ENCODE data around the gene SMARCA2. TPM values are rescaled to one million over a fixed set of nuclear protein-coding genes. Genes with fewer than 3 reads are reported as not detected.

The SMARCA2 gene
- total and polyA plus RNA-seq, 9 of the 15 experiments (the other 6 are each of a cell fraction or from before 2014, with no cell fraction given) = 8.0 to 34.8 (median 25.5) TPM

DNA sequence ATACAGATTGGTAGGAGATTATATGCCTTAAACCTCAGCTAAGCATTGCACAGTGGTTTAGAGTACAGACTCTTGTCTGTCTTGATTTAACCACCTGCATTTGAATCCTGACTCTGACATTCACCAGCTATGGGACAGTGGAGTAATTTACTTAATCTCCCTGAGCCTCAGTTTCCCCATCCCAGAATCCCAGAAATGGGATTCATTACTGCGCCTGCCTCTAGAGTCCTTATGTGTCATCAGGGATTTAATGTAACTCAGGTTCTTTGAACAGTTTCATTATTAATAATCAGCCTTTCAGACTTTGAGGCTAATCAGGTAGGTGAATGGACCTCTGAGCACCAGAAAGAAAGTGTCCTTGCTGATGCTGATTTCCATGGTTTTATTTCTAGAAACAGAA is 149.1 kb downstream of the SMARCA2 start:
- no TSS peak for BruUV-seq (replicated peaks)
- CTCF ChIA-PET (ENCODE audit: low intra/inter-chr PET ratio) = no interaction called here
- Histone ChIP-seq H3K4me1 (replicated peaks in 1 of 2; ENCODE audit: control insufficient read depth in 2 of 2, insufficient read depth in 2 of 2, low read length in 2 of 2) (no peaks in the 10 kb centered on the region), H3K27me3 (ENCODE audit: control insufficient read depth in 2 of 2, insufficient read depth in 2 of 2, low read length in 2 of 2) (no peaks in the 10 kb centered on the region), H3K9ac (ENCODE audit: insufficient read depth in 1 of 2, low read depth in 2 of 2, low read length in 2 of 2) (no peak overlapping the region), H3K79me2 (ENCODE audit: control insufficient read depth, insufficient read depth, low read length) (no peaks in the 10 kb centered on the region; the same call in 2 of the 3 replicates), H4K20me1 (replicated peaks; ENCODE audit: control insufficient read depth, insufficient read depth, low read length) (no peaks in the 10 kb centered on the region), H2AFZ (ENCODE audit: low read depth, low read length) (no peak overlapping the region), H3K9me1 (ENCODE audit: control insufficient read depth, insufficient read depth, low read length) (no peaks in the 10 kb centered on the region), H3K36me3 (ENCODE audit: control insufficient read depth, insufficient read depth, low read length) (peaks cover 31% of the 10 kb centered on the region; the same call in 2 of the 3 replicates), H3K9me3 (replicated peaks; ENCODE audit: control insufficient read depth, insufficient read depth, low read depth, low read length) (no peaks in the 10 kb centered on the region), H3K4me3 (no peak overlapping the region), H3K27ac (ENCODE audit: extremely low read depth, low read depth, low read length) (no peak overlapping the region), H3K4me2 (ENCODE audit: insufficient read depth, low read length) (no peak overlapping the region)
- TF ChIP-seq TCF3 (CRISPR knock-in tag; IDR thresholded peaks at IDR 0.05) (no peak), ARID1B (IDR thresholded peaks at IDR 0.05) (no peak), ZNF311 (CRISPR knock-in tag; IDR thresholded peaks at IDR 0.05) (no peak), HNRNPL (IDR thresholded peaks at IDR 0.05; ENCODE audit: low read depth, low read length) (no peak), POLR2G (IDR thresholded peaks at IDR 0.05; ENCODE audit: low read depth, low read length) (no peak), ZKSCAN3 (CRISPR knock-in tag; IDR thresholded peaks at IDR 0.05) (no peak), ZNF121 (CRISPR knock-in tag; conservative IDR thresholded peaks at IDR 0.05) (no peak), ZBTB1 (CRISPR knock-in tag; IDR thresholded peaks at IDR 0.05; ENCODE audit: borderline replicate concordance, low read depth) (no peak), KDM4B (IDR thresholded peaks at IDR 0.05; ENCODE audit: borderline replicate concordance in 2 of 2, low read depth in 1 of 2) (no peak), TAL1 (IDR thresholded peaks at IDR 0.05) (no peak), ZNF398 (CRISPR knock-in tag; IDR thresholded peaks at IDR 0.05) (no peak)
- ATAC-seq (no peak), FAIRE-seq (no peak), DNase-seq (ENCODE audit: extremely low read depth in 1 of 4, low spot score in 3 of 4) (no peak)
- in situ Hi-C loops (cut with MboI) = no loop called here
- 100% methylated on average over 1 of the region's 1 CpG for WGBS (ENCODE audit: insufficient coverage, low coverage, missing lambda C conversion rate)
- POLR2A ChIA-PET = no interaction called here
- intact Hi-C loops (cut with micrococcal nuclease) = no loop called here

All from K562 (cell line).